Chondrocyte (in vitro differentiated cells): ENCODE results near the gene LAMB3. TPM values are rescaled to one million over a fixed set of nuclear protein-coding genes. Genes with fewer than 3 reads are reported as not detected.

ENCODE experiments used
- DNase-seq: peaks from one replicate; pipeline ENCODE4 v3.0.0; 2021; ENCODE audit warnings: mixed read lengths, low spot score
- H3K27ac Mint-ChIP-seq: one replicate; pipeline ENCODE4 v1.8.0; 2021; ENCODE audit warnings: mild to moderate bottlenecking, moderate library complexity, mixed read lengths; ENCODE audit not compliant: unreplicated experiment
- H3K27me3 Mint-ChIP-seq: 2 replicates; pipeline ENCODE4 v1.8.0; 2021; ENCODE audit warnings: low read depth, mixed read lengths
- H3K36me3 Mint-ChIP-seq: 2 replicates; pipeline ENCODE4 v1.8.0; 2021; ENCODE audit warnings: low read depth, mixed read lengths
- H3K4me1 Mint-ChIP-seq: 2 replicates; pipeline ENCODE4 v1.8.0; 2021; ENCODE audit warnings: low read depth, mild to moderate bottlenecking, mixed read lengths
- H3K4me3 Mint-ChIP-seq: one replicate; pipeline ENCODE4 v1.8.0; 2021; ENCODE audit warnings: mild to moderate bottlenecking, moderate library complexity, mixed read lengths; ENCODE audit not compliant: unreplicated experiment
- H3K9me3 Mint-ChIP-seq: 2 replicates; pipeline ENCODE4 v1.8.0; 2021; ENCODE audit warnings: low read depth, mixed read lengths
- CTCF ChIP-seq: fragments of 200-600 bp; sonication (generic); IDR thresholded peaks from 2 replicates; pipeline ENCODE4 v1.5.0; 2021; ENCODE audit warnings: antibody characterized with exemption, mild to moderate bottlenecking, moderate library complexity
- total RNA-seq: library from RNA; stranded (reverse); gene quantifications from 3 replicates; pipeline ENCODE4 v1.2.1, GENCODE V29; 2021

Gene LAMB3
- total RNA-seq, 1 donor from 2014 or later: 6.3 TPM

- Mint-ChIP-seq H3K9me3 (no peaks in the 10 kb centered on the region), H3K27me3 (peaks cover 2% of the 10 kb centered on the region), H3K36me3 (no peaks in the 10 kb centered on the region), H3K27ac (no peak overlapping the region), H3K4me3 (no peak overlapping the region), H3K4me1 (peaks cover 50% of the 10 kb centered on the region)
- TF ChIP-seq CTCF: no peak
- DNase-seq: no peak
Observed at GRCh38 chr1:209653915-209654351, 1.7 kb upstream of the LAMB3 start.

GRCh38 chr1:209652873-209653401 lies 712 bp upstream of the LAMB3 start:
- no peaks in the 10 kb centered on the region for H3K9me3 Mint-ChIP-seq
- DNase-seq: no peak
- H3K4me3 Mint-ChIP-seq: no peak overlapping the region
- no peaks in the 10 kb centered on the region for H3K36me3 Mint-ChIP-seq
- no peak for TF ChIP-seq CTCF
- peaks cover 2% of the 10 kb centered on the region for H3K27me3 Mint-ChIP-seq
- peaks cover 58% of the 10 kb centered on the region for H3K4me1 Mint-ChIP-seq
- H3K27ac Mint-ChIP-seq: no peak overlapping the region

- no peaks in the 10 kb centered on the region for H3K36me3 Mint-ChIP-seq
- H3K9me3 Mint-ChIP-seq: no peaks in the 10 kb centered on the region
- TF ChIP-seq CTCF: no peak
- H3K4me1 Mint-ChIP-seq: peaks cover 71% of the 10 kb centered on the region
- peak overlapping the region; percentile 83 for H3K27ac Mint-ChIP-seq
- H3K27me3 Mint-ChIP-seq: peaks cover 2% of the 10 kb centered on the region
- no peak for DNase-seq
- H3K4me3 Mint-ChIP-seq: no peak overlapping the region
Observed at GRCh38 chr1:209651138-209651587, 1.1 kb downstream of the LAMB3 start.

DNA sequence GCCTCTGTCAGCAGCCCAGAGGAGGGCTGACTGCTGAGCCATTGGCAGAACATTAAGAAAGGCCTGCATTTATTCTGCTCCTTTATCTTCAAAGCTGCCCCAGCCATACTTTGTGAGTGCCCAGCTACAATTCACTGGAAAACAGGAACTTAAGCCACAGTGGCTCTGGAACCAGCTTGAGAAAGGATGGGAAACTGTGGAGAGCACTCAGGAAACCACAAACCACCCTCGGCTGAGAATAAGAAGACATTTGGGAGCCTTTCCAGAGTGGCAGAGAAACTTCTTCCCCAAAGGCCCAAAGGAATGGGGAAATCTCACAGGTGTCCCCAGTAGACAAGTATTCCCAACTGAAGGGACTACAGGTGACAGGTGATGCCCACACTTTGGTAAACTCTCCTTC lies 1.8 kb downstream of the LAMB3 start:
- Mint-ChIP-seq H3K27me3 (peaks cover 2% of the 10 kb centered on the region), H3K9me3 (no peaks in the 10 kb centered on the region), H3K36me3 (no peaks in the 10 kb centered on the region), H3K27ac (peak overlapping the region; percentile 57), H3K4me1 (peaks cover 71% of the 10 kb centered on the region), H3K4me3 (no peak overlapping the region)
- TF ChIP-seq CTCF: no peak
- DNase-seq: no peak

- no peak for TF ChIP-seq CTCF
- Mint-ChIP-seq H3K36me3 (no peaks in the 10 kb centered on the region), H3K27me3 (no peaks in the 10 kb centered on the region), H3K4me3 (no peak overlapping the region), H3K27ac (peak overlapping the region; percentile 88), H3K9me3 (no peaks in the 10 kb centered on the region), H3K4me1 (peaks cover 69% of the 10 kb centered on the region)
- no peak for DNase-seq
Observed at GRCh38 chr1:209648931-209649776, 3.1 kb downstream of the LAMB3 start.
